K562 (cell line): Measurements from ENCODE around the gene HSD17B11. TPM values are rescaled to one million over a fixed set of nuclear protein-coding genes. Genes with fewer than 3 reads are reported as not detected.

Experiments used
- ATAC-seq: fragments of 200-7000 bp; cut with Tn5 transposase; 3 replicates; pipeline ENCODE4 v1.9.1; 2020; ENCODE audit warnings: moderate library complexity
- BruUV-seq: library from RNA; stranded (reverse); fragments of 400-500 nt; replicated peaks from 2 replicates; lab custom pipeline; 2021; lab: Mats Ljungman, UMichigan
- CTCF ChIA-PET: fragments of 300-600 bp; formaldehyde crosslinking; extraction: SDS; loops from one replicate; lab custom pipeline; 2021; ENCODE audit warnings: low intra/inter-chr PET ratio; lab: Yijun Ruan, JAX
- POLR2A ChIA-PET: fragments of 300-600, 350-650 bp; sonication (Branson Sonifier 250); formaldehyde crosslinking; extraction: SDS; loops from one replicate; lab custom pipeline; 2021; ENCODE audit warnings: antibody characterized with exemption, inconsistent platforms; lab: Yijun Ruan, JAX
- DNase-seq, 4 experiments: peaks; one replicate each; pipeline versions ENCODE4 v3.0.0 to v3.0.0-alpha.2; 2011 to 2018; ENCODE audit warnings: low spot score in 3 of 4, mixed read lengths in 3 of 4; ENCODE audit errors: extremely low read depth in 1 of 4
- FAIRE-seq: peaks from 2 replicates; lab custom pipeline; 2011; peaks lifted over from hg19 to GRCh38; lab: Jason Lieb, UNC
- H2AFZ ChIP-seq: 2 replicates; pipeline ENCODE4 v1.6.0; 2011; ENCODE audit warnings: low read depth, low read length, control low read depth, inconsistent platforms
- H3K27ac ChIP-seq: fragments of 200-600 bp; 3 replicates; pipeline ENCODE4 v1.8.0; 2011; ENCODE audit warnings: low read depth, mild to moderate bottlenecking, control low read depth, inconsistent platforms, low read length, moderate library complexity, mixed read lengths; ENCODE audit errors: extremely low read depth
- H3K27me3 ChIP-seq, 2 experiments: fragments of 300-600 bp in 1 of 2; 2 replicates in 1 of 2; 3 replicates in 1 of 2; pipeline versions ENCODE4 v1.6.0 to v1.8.0; 2011; ENCODE audit warnings: inconsistent platforms in 2 of 2, low read length in 2 of 2, mild to moderate bottlenecking in 1 of 2, mixed read lengths in 1 of 2, moderate library complexity in 1 of 2; ENCODE audit not compliant: control insufficient read depth in 2 of 2, insufficient read depth in 2 of 2
- H3K36me3 ChIP-seq: fragments of 300-600 bp; 3 replicates; pipeline ENCODE4 v1.8.0; 2011; ENCODE audit warnings: mild to moderate bottlenecking, low read length, inconsistent platforms; ENCODE audit not compliant: control insufficient read depth, insufficient read depth
- H3K4me1 ChIP-seq, 2 experiments: fragments of 200-600 bp in 1 of 2; replicated peaks in 1 of 2; 2 replicates in 1 of 2; 3 replicates in 1 of 2; pipeline versions ENCODE4 v1.5.1 to v1.8.0; 2011; ENCODE audit warnings: inconsistent platforms in 2 of 2, low read length in 2 of 2, mild to moderate bottlenecking in 1 of 2, mixed read lengths in 1 of 2, moderate library complexity in 1 of 2; ENCODE audit not compliant: control insufficient read depth in 2 of 2, insufficient read depth in 2 of 2
- H3K4me2 ChIP-seq: 2 replicates; pipeline ENCODE4 v1.6.1; 2011; ENCODE audit warnings: low read length, control low read depth, inconsistent platforms, mixed read lengths; ENCODE audit not compliant: insufficient read depth
- H3K4me3 ChIP-seq: fragments of 200-600 bp; sonication (generic), shearing (Covaris generic); 2 replicates; pipeline ENCODE4 v1.5.1; 2016; ENCODE audit warnings: control low read depth, inconsistent platforms
- H3K79me2 ChIP-seq: fragments of 200-600 bp; 3 replicates; pipeline ENCODE4 v1.8.0; 2011; ENCODE audit warnings: low read length, inconsistent platforms; ENCODE audit not compliant: control insufficient read depth, insufficient read depth
- H3K9ac ChIP-seq, 2 experiments: 2 replicates each; pipeline versions ENCODE4 v1.6.0 to v1.6.1; 2011; ENCODE audit warnings: low read depth in 2 of 2, low read length in 2 of 2, control low read depth in 1 of 2, inconsistent platforms in 1 of 2, mild to moderate bottlenecking in 1 of 2, mixed read lengths in 1 of 2; ENCODE audit not compliant: insufficient read depth in 1 of 2
- H3K9me1 ChIP-seq: one replicate; pipeline ENCODE4 v1.6.0; 2011; ENCODE audit warnings: inconsistent platforms, mild to moderate bottlenecking, low read length, moderate library complexity; ENCODE audit not compliant: control insufficient read depth, insufficient read depth
- H3K9me3 ChIP-seq: replicated peaks from 2 replicates; pipeline ENCODE4 v1.5.1; 2011; ENCODE audit warnings: low read depth, low read length, inconsistent platforms; ENCODE audit not compliant: control insufficient read depth, insufficient read depth
- H4K20me1 ChIP-seq: replicated peaks from 2 replicates; pipeline ENCODE4 v1.6.1; 2011; ENCODE audit warnings: low read length, inconsistent platforms, mixed read lengths; ENCODE audit not compliant: control insufficient read depth, insufficient read depth
- CHD4 ChIP-seq: fragments of 200-600 bp; sonication (generic); IDR thresholded peaks from 3 replicates; pipeline ENCODE4 v1.6.1; 2012; ENCODE audit warnings: low read depth, mild to moderate bottlenecking, mixed read lengths, low read length, inconsistent platforms; ENCODE audit not compliant: insufficient read depth, insufficient replicate concordance, poor library complexity, severe bottlenecking
- COPS2 ChIP-seq: fragments of 450-650 bp; conservative IDR thresholded peaks from 2 replicates; pipeline ENCODE4 v1.6.1; 2016; ENCODE audit warnings: mild to moderate bottlenecking, moderate library complexity
- KAT7 ChIP-seq: sonication (generic); formaldehyde crosslinking; IDR thresholded peaks from 2 replicates; pipeline ENCODE4 v1.8.0; 2022; ENCODE audit warnings: missing genetic modification reagents, mild to moderate bottlenecking, borderline replicate concordance
- MAFF ChIP-seq: IDR thresholded peaks from 2 replicates; pipeline ENCODE4 v1.6.1; 2012; ENCODE audit warnings: low read length, improper control_type of control experiment
- POLR3A ChIP-seq: IDR thresholded peaks from 2 replicates; pipeline ENCODE4 v1.6.1; 2011; ENCODE audit warnings: borderline replicate concordance, mild to moderate bottlenecking, moderate library complexity; ENCODE audit not compliant: insufficient read length, insufficient read depth; ENCODE audit errors: extremely low read depth
- PTTG1 ChIP-seq: fragments of 450-650 bp; IDR thresholded peaks from 2 replicates; pipeline ENCODE4 v1.6.1; 2016; ENCODE audit warnings: low read depth, mild to moderate bottlenecking, missing genetic modification characterization, missing compliant biosample characterization
- RB1 ChIP-seq: fragments of 450-650 bp; IDR thresholded peaks from 2 replicates; pipeline ENCODE4 v1.6.1; 2017; ENCODE audit warnings: low read depth, mild to moderate bottlenecking
- ZBTB7A ChIP-seq: IDR thresholded peaks from 2 replicates; pipeline ENCODE4 v1.6.1; 2011; ENCODE audit warnings: low read depth, mild to moderate bottlenecking, low read length, moderate library complexity, borderline replicate concordance; ENCODE audit not compliant: control insufficient read depth
- ZKSCAN1 ChIP-seq: fragments of 150-350 bp; IDR thresholded peaks from 2 replicates; pipeline ENCODE4 v1.6.1; 2016; ENCODE audit warnings: low read depth, low read length
- ZNF431 ChIP-seq: sonication (generic); formaldehyde crosslinking; IDR thresholded peaks from 2 replicates; pipeline ENCODE4 v1.8.0; 2022; ENCODE audit warnings: mild to moderate bottlenecking, missing genetic modification reagents
- ZNF766 ChIP-seq: fragments of 200-800 bp; sonication (Bioruptor generic); conservative IDR thresholded peaks from 2 replicates; pipeline ENCODE4 v1.6.1; 2016; ENCODE audit warnings: missing genetic modification characterization, missing compliant biosample characterization
- WGBS: fragments of 100-300 bp; shearing (Covaris generic); methylation state at CpG from one replicate; pipeline ENCODE4 v1.1.6; 2016; ENCODE audit warnings: low coverage, mixed read lengths; ENCODE audit not compliant: insufficient coverage; ENCODE audit errors: missing lambda C conversion rate; 5-methylcytosine and 5-hydroxymethylcytosine counted together
- in situ Hi-C: fragments of 300-500 bp; cut with MboI; formaldehyde crosslinking; loops from 4 replicates; pipeline ENCODE4 v1.15.0; 2018; ENCODE audit warnings: inconsistent platforms, mixed read lengths
- intact Hi-C: fragments of 100-400 bp; cut with micrococcal nuclease; formaldehyde crosslinking; loops from 2 replicates; pipeline ENCODE4 v1.14.2; 2022
- polyA plus RNA-seq, 8 experiments: library from polyadenylated mRNA; depleted of rRNA in 4 of 8; stranded (reverse) in 5 of 8; unstranded in 3 of 8; fragments of >200 nt; fragmentation: Nextera tagmentation in 2 of 8; fragmentation: Illumina TruSeq in 1 of 8; extraction: Ambion mirVana in 2 of 8; extraction: Trizol in 1 of 8; gene quantifications; 2 replicates each; pipeline versions ENCODE4 v1.2.1 to v1.2.3, GENCODE V29; 2011 to 2014; ENCODE audit warnings: inconsistent platforms in 1 of 8, missing spikeins in 1 of 8
- total RNA-seq, 7 experiments: library from RNA; depleted of rRNA in 6 of 7; stranded (reverse); fragments of >200 nt in 6 of 7; fragmentation: Illumina TruSeq in 2 of 7; extraction: Trizol in 2 of 7; gene quantifications; 2 replicates each; pipeline versions ENCODE4 v1.2.1 to v1.2.3, GENCODE V29; 2011 to 2021; ENCODE audit warnings: low replicate concordance in 1 of 7
- TF ChIP-seq, protein P1 (sequence below): IDR thresholded peaks from 3 replicates; pipeline ENCODE4 v1.6.1; 2011; ENCODE audit warnings: borderline replicate concordance, mild to moderate bottlenecking, moderate library complexity; ENCODE audit not compliant: insufficient read length; ENCODE audit errors: extremely low read depth
- TF ChIP-seq, protein P2 (sequence below), 2 experiments: IDR thresholded peaks; 2 replicates each; pipeline ENCODE4 v1.6.1; 2011; ENCODE audit warnings: borderline replicate concordance in 1 of 2, control low read depth in 1 of 2, low read depth in 1 of 2, low read length in 1 of 2, mild to moderate bottlenecking in 1 of 2, mixed read lengths in 1 of 2, moderate library complexity in 1 of 2; ENCODE audit not compliant: insufficient read depth in 1 of 2, insufficient read length in 1 of 2, poor library complexity in 1 of 2, severe bottlenecking in 1 of 2; ENCODE audit errors: extremely low read depth in 1 of 2
- TF ChIP-seq, protein P3 (sequence below): fragments of 450-650 bp; IDR thresholded peaks from 2 replicates; pipeline ENCODE4 v1.6.1; 2016; ENCODE audit warnings: missing biosample characterization, missing genetic modification characterization
- TF ChIP-seq, protein P4 (sequence below): sonication (generic); formaldehyde crosslinking; IDR thresholded peaks from 2 replicates; pipeline ENCODE4 v1.8.1; 2023; ENCODE audit warnings: mild to moderate bottlenecking, missing genetic modification reagents, moderate library complexity

HSD17B11 gene
- total and polyA plus RNA-seq, 9 of the 15 experiments (the other 6 are each of a cell fraction or from before 2014, with no cell fraction given), result 26.0 to 108 (median 81.0) TPM

DNA sequence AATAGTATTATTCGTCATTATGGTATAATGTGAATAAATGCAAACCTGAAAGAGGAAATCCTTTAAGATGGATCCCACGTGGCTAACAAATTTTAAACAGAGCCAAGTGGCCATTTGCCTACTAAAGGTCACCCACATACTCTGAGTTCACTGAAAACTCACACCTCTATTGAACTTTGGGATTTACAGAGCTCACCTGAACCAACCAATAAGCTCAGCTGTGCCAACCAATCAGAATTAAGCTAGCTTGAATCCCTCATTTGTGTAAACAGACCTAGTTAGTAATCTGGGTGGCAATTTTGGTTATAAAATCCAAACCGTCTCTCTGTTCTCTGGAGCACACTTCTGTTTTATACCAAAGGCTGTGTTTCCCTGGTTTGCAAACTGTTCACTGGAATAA lies 26.0 kb upstream of the HSD17B11 start:
- Histone ChIP-seq H3K9ac (no peak overlapping the region), H3K36me3 (no peaks in the 10 kb centered on the region), H3K4me3 (no peak overlapping the region), H3K4me1 (peaks cover 0 to 5% of the 10 kb centered on the region in 2 experiments; a peak in 2 of 5 replicates), H3K27ac (no peak overlapping the region), H3K9me3 (no peaks in the 10 kb centered on the region), H4K20me1 (no peaks in the 10 kb centered on the region), H3K4me2 (no peak overlapping the region), H3K9me1 (no peaks in the 10 kb centered on the region), H3K79me2 (peaks cover 4% of the 10 kb centered on the region; the same call in 2 of the 3 replicates), H3K27me3 (no peaks in the 10 kb centered on the region; a peak in 1 of 5 replicates), H2AFZ (no peak overlapping the region)
- DNase-seq, result no peak
- no peak for TF ChIP-seq PTTG1 (tag)
- TF ChIP-seq, protein P1, sequence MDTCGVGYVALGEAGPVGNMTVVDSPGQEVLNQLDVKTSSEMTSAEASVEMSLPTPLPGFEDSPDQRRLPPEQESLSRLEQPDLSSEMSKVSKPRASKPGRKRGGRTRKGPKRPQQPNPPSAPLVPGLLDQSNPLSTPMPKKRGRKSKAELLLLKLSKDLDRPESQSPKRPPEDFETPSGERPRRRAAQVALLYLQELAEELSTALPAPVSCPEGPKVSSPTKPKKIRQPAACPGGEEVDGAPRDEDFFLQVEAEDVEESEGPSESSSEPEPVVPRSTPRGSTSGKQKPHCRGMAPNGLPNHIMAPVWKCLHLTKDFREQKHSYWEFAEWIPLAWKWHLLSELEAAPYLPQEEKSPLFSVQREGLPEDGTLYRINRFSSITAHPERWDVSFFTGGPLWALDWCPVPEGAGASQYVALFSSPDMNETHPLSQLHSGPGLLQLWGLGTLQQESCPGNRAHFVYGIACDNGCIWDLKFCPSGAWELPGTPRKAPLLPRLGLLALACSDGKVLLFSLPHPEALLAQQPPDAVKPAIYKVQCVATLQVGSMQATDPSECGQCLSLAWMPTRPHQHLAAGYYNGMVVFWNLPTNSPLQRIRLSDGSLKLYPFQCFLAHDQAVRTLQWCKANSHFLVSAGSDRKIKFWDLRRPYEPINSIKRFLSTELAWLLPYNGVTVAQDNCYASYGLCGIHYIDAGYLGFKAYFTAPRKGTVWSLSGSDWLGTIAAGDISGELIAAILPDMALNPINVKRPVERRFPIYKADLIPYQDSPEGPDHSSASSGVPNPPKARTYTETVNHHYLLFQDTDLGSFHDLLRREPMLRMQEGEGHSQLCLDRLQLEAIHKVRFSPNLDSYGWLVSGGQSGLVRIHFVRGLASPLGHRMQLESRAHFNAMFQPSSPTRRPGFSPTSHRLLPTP, result no peak
- no peak for TF ChIP-seq RB1
- TF ChIP-seq, protein P2, sequence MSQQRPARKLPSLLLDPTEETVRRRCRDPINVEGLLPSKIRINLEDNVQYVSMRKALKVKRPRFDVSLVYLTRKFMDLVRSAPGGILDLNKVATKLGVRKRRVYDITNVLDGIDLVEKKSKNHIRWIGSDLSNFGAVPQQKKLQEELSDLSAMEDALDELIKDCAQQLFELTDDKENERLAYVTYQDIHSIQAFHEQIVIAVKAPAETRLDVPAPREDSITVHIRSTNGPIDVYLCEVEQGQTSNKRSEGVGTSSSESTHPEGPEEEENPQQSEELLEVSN (IDR thresholded peaks at IDR 0.05; ENCODE audit: borderline replicate concordance in 1 of 2, extremely low read depth in 1 of 2, insufficient read depth in 1 of 2, insufficient read length in 1 of 2, low read depth in 1 of 2, low read length in 1 of 2, poor library complexity in 1 of 2, severe bottlenecking in 1 of 2), result no peak
- TF ChIP-seq POLR3A, result no peak
- no peak for TF ChIP-seq MAFF
- TF ChIP-seq KAT7, result no peak
- TF ChIP-seq ZKSCAN1, result no peak
- TF ChIP-seq, protein P3, sequence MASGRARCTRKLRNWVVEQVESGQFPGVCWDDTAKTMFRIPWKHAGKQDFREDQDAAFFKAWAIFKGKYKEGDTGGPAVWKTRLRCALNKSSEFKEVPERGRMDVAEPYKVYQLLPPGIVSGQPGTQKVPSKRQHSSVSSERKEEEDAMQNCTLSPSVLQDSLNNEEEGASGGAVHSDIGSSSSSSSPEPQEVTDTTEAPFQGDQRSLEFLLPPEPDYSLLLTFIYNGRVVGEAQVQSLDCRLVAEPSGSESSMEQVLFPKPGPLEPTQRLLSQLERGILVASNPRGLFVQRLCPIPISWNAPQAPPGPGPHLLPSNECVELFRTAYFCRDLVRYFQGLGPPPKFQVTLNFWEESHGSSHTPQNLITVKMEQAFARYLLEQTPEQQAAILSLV (tag), result no peak
- TF ChIP-seq ZNF766 (CRISPR knock-in tag), result no peak
- TF ChIP-seq COPS2, result no peak
- TF ChIP-seq, protein P4, sequence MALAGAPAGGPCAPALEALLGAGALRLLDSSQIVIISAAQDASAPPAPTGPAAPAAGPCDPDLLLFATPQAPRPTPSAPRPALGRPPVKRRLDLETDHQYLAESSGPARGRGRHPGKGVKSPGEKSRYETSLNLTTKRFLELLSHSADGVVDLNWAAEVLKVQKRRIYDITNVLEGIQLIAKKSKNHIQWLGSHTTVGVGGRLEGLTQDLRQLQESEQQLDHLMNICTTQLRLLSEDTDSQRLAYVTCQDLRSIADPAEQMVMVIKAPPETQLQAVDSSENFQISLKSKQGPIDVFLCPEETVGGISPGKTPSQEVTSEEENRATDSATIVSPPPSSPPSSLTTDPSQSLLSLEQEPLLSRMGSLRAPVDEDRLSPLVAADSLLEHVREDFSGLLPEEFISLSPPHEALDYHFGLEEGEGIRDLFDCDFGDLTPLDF (CRISPR knock-in tag), result no peak
- no peak for TF ChIP-seq ZNF431
- no peak for TF ChIP-seq ZBTB7A
- no peak for TF ChIP-seq CHD4
- in situ Hi-C loops, result no loop called here
- no TSS peak for BruUV-seq
- POLR2A ChIA-PET, result no interaction called here
- 25% methylated on average over 3 of the region's 3 CpGs for WGBS
- CTCF ChIA-PET, result no interaction called here
- intact Hi-C loops, result no loop called here
- ATAC-seq, result no peak
- no peak for FAIRE-seq
